ENCODE measurements around the gene SMYD2.

Gene SMYD2

GRCh38 chr1:214244841-214245240 lies 36.1 kb upstream of the SMYD2 start:
- H3K27ac ChIP-seq: no peak overlapping the region
- no peak for TF ChIP-seq CTCF (IDR thresholded peaks at IDR 0.05)
- no peak for DNase-seq (ENCODE audit: low spot score)

DNA sequence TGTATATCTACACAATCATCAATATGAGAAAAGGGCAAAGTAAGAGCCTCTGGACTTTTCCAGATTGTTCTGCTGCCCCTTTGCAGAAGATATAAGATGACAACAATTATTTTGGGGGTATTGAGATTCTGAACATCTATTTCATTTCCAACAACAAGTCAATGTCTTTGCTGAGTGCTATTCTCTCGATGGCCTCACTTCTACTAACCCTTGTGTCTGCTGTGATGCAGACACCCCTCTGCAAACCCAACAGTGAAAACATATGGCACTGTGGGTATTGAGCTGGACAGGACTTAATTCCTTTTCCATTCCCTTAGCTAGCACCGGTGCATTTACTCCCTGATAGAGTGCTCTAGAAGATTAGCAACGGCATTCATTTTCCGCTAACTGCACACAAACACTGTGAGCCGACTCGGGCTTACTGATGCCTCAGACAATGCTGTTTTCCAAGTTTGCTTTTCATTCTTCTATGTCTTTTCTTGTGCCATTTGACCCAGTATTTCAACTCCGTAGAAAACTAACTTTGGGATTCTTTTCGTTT lies 33.4 kb upstream of the SMYD2 start:
- Histone ChIP-seq H3K4me3 (no peak overlapping the region), H3K27ac (no peak overlapping the region)
- no peak for DNase-seq (ENCODE audit: low spot score)
- no peak for TF ChIP-seq CTCF (IDR thresholded peaks at IDR 0.05)

More at GRCh38 chr1:214244841-214245240, 36.1 kb upstream of the SMYD2 start:
- H3K4me3 ChIP-seq: no peak overlapping the region

DNA sequence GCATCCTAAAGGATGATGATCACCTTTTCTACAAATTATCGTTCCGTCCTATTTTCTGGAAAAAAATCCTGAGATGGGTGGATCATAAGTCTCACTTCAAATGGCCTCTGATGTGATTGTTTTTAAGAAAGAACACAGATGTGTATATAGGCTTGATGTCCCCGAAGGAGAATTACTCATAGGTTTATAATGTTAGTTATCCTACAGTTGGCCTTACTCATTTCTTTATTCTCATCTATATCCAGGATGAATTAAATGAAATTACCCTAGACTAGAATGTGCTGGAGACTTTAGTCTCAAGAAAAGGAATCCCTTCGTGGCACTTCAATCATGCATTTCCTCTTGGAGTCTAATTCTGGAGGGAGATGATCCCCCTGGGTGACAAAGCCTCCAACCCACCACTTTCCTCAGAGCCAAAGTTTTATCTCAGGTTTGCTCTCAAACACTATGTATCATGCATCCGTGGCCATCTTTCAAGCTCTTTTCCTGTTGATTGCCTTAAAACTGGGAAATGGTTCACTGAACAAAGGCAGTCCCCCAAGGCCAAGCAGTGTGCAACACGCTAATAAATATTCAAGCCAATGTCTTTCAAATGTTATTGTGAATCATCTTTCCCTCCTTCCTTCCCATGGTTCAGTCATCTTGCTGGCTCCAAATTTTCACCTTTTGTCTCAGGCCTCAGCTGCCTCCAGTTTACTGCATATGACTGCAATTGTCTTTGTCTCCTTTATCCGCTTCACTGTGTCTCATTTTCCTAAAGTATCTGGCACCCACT lies 32.5 kb upstream of the SMYD2 start:
- no peak for DNase-seq (ENCODE audit: low spot score)
- no peak for TF ChIP-seq CTCF (IDR thresholded peaks at IDR 0.05)
- no peak overlapping the region for H3K27ac ChIP-seq

DNA sequence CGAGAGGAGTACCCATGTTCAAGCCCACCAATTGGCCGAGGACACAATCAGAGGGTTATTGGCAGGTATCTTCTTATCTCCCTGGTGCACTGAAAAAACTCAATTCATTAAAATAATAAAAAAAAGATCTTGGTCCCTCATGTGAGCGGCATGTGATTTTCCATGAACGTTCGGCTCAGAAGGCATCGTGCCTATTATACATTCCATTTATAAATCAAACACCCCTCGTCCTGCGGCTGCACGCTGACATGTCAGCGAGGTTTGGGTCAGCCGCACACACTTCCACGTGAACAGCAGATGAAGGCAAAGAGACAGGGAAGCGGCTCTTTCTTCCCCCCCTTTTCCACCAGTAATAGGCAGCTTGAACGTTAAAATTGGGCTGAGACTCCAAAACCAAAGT lies 31.3 kb upstream of the SMYD2 start:
- no peak for DNase-seq (ENCODE audit: low spot score)
- no peak for TF ChIP-seq CTCF (IDR thresholded peaks at IDR 0.05)
- no peak overlapping the region for H3K27ac ChIP-seq

More for the DNA sequence above, 32.5 kb upstream of the SMYD2 start:
- H3K4me3 ChIP-seq: no peak overlapping the region

DNA sequence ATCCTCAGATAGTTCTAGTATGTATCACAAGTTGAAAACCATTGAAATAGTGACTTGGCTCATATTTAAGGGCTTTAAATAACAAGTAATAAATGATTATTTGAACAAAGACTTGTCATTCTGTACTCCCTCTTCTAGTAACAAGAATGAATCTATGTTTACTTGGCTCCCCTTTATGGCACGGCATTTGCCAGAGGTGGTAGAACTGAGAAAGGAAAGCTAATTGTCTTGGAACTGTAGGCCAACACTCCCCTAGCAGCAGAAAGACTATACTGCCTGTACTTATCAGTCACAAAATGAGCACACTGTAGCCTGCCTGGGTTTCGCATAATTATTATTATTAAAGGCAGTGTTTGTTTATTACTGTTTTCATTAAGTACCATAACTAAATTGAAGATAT lies 29.6 kb upstream of the SMYD2 start:
- no peak overlapping the region for H3K27ac ChIP-seq
- no peak overlapping the region for H3K4me3 ChIP-seq
- DNase-seq (ENCODE audit: low spot score): no peak
- no peak for TF ChIP-seq CTCF (IDR thresholded peaks at IDR 0.05)

More for the DNA sequence above, 31.3 kb upstream of the SMYD2 start:
- H3K4me3 ChIP-seq: no peak overlapping the region

DNA sequence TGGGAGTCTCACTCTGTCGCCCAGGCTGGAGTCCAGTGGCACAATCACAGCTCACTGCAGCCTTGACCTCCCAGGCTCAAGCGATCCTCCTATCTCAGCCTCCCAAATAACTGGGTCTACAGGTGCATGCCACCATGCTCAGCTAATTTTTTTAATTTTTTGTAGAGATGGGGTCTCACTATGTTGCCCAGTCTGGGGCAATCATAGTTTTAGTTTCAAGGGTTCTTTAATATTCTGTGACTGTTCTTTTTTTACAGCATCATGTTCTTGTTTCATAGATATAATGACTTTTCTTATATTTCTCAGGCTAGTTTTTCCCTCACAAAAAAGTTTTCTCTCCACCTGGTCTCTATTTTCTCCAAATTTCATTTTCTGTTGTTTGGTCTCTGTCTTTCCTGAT lies 25.4 kb upstream of the SMYD2 start:
- DNase-seq (ENCODE audit: low spot score): no peak
- Histone ChIP-seq H3K27ac (no peak overlapping the region), H3K4me3 (no peak overlapping the region)
- no peak for TF ChIP-seq CTCF (IDR thresholded peaks at IDR 0.05)

Data from coronary artery (tissue), 2 donors.